IPS-NIHi11 (cell line): ENCODE data around the gene FHIT.

Experiments
- DNase-seq: peaks from one replicate; pipeline ENCODE4 v3.0.0; 2012; ENCODE audit warnings: mixed read lengths, low spot score

FHIT gene

GRCh38 chr3:59717679-59718205 is 1533.5 kb downstream of the FHIT start:
- peak; percentile 24 for DNase-seq

- no peak for DNase-seq
Observed at GRCh38 chr3:59714066-59714465, 1537.2 kb downstream of the FHIT start.

- no peak for DNase-seq
Observed at GRCh38 chr3:59710554-59710953, 1540.7 kb downstream of the FHIT start.

GRCh38 chr3:59709702-59710553 is 1541.3 kb downstream of the FHIT start:
- no peak for DNase-seq

GRCh38 chr3:59708202-59708601 is 1543.0 kb downstream of the FHIT start:
- no peak for DNase-seq

- no peak for DNase-seq
Observed at GRCh38 chr3:59704292-59704691, 1547.0 kb downstream of the FHIT start.

- no peak for DNase-seq
Observed at GRCh38 chr3:59699648-59700320, 1551.5 kb downstream of the FHIT start.
